ENCODE results near the gene FTH1.

FTH1 gene

GRCh38 chr11:61923166-61924063 is 44.0 kb downstream of the FTH1 start:
- no peak overlapping the region for H3K4me3 ChIP-seq (ENCODE audit: low read depth, low read length)
- no peaks in the 10 kb centered on the region for H3K36me3 ChIP-seq
- H3K27ac ChIP-seq: no peak overlapping the region
- DNase-seq: no peak
- H3K9me3 ChIP-seq (ENCODE audit: severe bottlenecking): no peaks in the 10 kb centered on the region
- no peak for TF ChIP-seq CTCF (IDR thresholded peaks at IDR 0.05; ENCODE audit: low read depth, low read length)
- no peaks in the 10 kb centered on the region for H3K27me3 ChIP-seq (ENCODE audit: insufficient read depth, low read depth, severe bottlenecking)

- no peaks in the 10 kb centered on the region for H3K27me3 ChIP-seq (ENCODE audit: insufficient read depth, low read depth, severe bottlenecking)
- H3K27ac ChIP-seq: no peak overlapping the region
- no peak overlapping the region for H3K4me3 ChIP-seq (ENCODE audit: low read depth, low read length)
- no peak for DNase-seq
- no peak for TF ChIP-seq CTCF (IDR thresholded peaks at IDR 0.05; ENCODE audit: low read depth, low read length)
- no peaks in the 10 kb centered on the region for H3K9me3 ChIP-seq (ENCODE audit: severe bottlenecking)
- H3K36me3 ChIP-seq: no peaks in the 10 kb centered on the region
These were observed 44.9 kb downstream of the FTH1 start for GRCh38 chr11:61922539-61922938.

GRCh38 chr11:61921446-61921845 is 46.0 kb downstream of the FTH1 start:
- no peak overlapping the region for H3K27ac ChIP-seq
- TF ChIP-seq CTCF (IDR thresholded peaks at IDR 0.05; ENCODE audit: low read depth, low read length): no peak
- no peaks in the 10 kb centered on the region for H3K36me3 ChIP-seq
- no peaks in the 10 kb centered on the region for H3K27me3 ChIP-seq (ENCODE audit: insufficient read depth, low read depth, severe bottlenecking)
- H3K4me3 ChIP-seq (ENCODE audit: low read depth, low read length): no peak overlapping the region
- DNase-seq: no peak
- no peaks in the 10 kb centered on the region for H3K9me3 ChIP-seq (ENCODE audit: severe bottlenecking)

GRCh38 chr11:61919705-61920631 is 47.5 kb downstream of the FTH1 start:
- Histone ChIP-seq H3K27ac (no peak overlapping the region), H3K9me3 (ENCODE audit: severe bottlenecking) (no peaks in the 10 kb centered on the region), H3K36me3 (no peaks in the 10 kb centered on the region), H3K4me3 (ENCODE audit: low read depth, low read length) (no peak overlapping the region), H3K27me3 (ENCODE audit: insufficient read depth, low read depth, severe bottlenecking) (no peaks in the 10 kb centered on the region)
- DNase-seq: no peak
- no peak for TF ChIP-seq CTCF (IDR thresholded peaks at IDR 0.05; ENCODE audit: low read depth, low read length)

GRCh38 chr11:61918938-61919704 is 48.3 kb downstream of the FTH1 start:
- no peaks in the 10 kb centered on the region for H3K36me3 ChIP-seq
- no peaks in the 10 kb centered on the region for H3K27me3 ChIP-seq (ENCODE audit: insufficient read depth, low read depth, severe bottlenecking)
- no peaks in the 10 kb centered on the region for H3K9me3 ChIP-seq (ENCODE audit: severe bottlenecking)
- no peak for TF ChIP-seq CTCF (IDR thresholded peaks at IDR 0.05; ENCODE audit: low read depth, low read length)
- no peak overlapping the region for H3K27ac ChIP-seq
- no peak overlapping the region for H3K4me3 ChIP-seq (ENCODE audit: low read depth, low read length)
- no peak for DNase-seq
